Measurements from ENCODE around the gene LNP1. TPM values are rescaled to one million over a fixed set of nuclear protein-coding genes. Genes with fewer than 3 reads are reported as not detected.

LNP1 gene
- total and polyA plus RNA-seq, 4 donors = 1.1 to 4.7 (median 1.5) TPM

DNA sequence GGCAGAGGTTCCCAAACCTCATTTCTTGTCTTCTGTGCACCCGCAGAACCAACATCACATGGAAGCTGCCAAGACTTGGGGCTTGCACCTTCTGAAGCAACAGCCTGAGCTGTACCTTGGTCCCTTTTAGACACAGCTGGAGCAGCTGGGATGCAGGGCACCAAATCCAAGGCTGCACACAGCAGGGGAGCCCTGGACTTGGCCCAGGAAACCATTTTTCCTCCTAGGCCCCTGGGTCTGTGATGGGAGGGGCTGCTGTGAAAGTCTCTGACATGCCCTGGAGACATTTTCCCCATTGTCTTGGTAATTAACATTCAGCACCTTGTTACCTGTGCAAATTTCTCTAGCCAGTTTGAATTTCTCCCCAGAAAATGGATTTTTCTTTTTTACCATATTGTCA is 57.5 kb downstream of the LNP1 start:
- H3K4me1 ChIP-seq (ENCODE audit: control insufficient read depth in 4 of 4, insufficient read depth in 4 of 4, low read length in 3 of 4) = peaks cover 0 to 26% (median 16%) of the 10 kb centered on the region in 4 donors
- no peak for DNase-seq (ENCODE audit: low spot score)
- H3K9me3 ChIP-seq (ENCODE audit: control insufficient read depth in 4 of 4, low read length in 3 of 4) = no peaks in the 10 kb centered on the region
- H3K4me3 ChIP-seq (ENCODE audit: low read depth in 1 of 3, low read length in 3 of 3) = no peak overlapping the region
- 94% methylated on average over 1 of the region's 1 CpG for WGBS
- H3K36me3 ChIP-seq (ENCODE audit: control insufficient read depth in 4 of 4, insufficient read depth in 3 of 4, low read depth in 1 of 4, low read length in 3 of 4) = no peaks in the 10 kb centered on the region
- TF ChIP-seq FOXA1 (IDR thresholded peaks at IDR 0.05) = no peak
- TF ChIP-seq TAF1 (conservative IDR thresholded peaks at IDR 0.05) = no peak
- no peak overlapping the region for H3K27ac ChIP-seq (ENCODE audit: low read depth in 1 of 2, low read length in 2 of 2)
- H3K9ac ChIP-seq (ENCODE audit: low read depth in 1 of 2, low read length in 2 of 2) = no peak overlapping the region
- H3K27me3 ChIP-seq (ENCODE audit: control insufficient read depth in 4 of 4, insufficient read depth in 4 of 4, low read length in 3 of 4) = no peaks in the 10 kb centered on the region

DNA sequence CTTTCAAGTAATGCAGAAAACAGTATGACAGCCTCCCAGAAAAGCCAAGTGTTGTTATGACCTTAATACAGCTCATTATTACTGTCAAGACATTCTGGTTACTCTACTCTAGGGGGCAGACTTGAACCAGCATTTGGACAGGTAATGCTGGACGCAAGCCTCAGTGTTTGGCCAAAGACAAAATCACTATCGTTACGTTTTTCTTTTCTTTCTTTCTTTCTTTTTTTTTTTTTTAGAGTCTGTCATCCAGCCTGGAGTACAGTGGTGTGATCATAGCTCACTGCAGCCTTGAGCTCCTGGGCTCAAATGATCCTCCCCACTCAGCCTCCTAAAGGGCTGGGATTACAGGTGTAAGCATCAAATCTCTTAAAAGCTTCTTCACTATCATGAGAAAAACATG is 61.7 kb downstream of the LNP1 start:
- Histone ChIP-seq H3K4me1 (ENCODE audit: control insufficient read depth in 4 of 4, insufficient read depth in 4 of 4, low read length in 3 of 4) (peaks cover 0 to 13% (median 3%) of the 10 kb centered on the region in 4 donors), H3K36me3 (ENCODE audit: control insufficient read depth in 4 of 4, insufficient read depth in 3 of 4, low read depth in 1 of 4, low read length in 3 of 4) (no peaks in the 10 kb centered on the region), H3K4me3 (ENCODE audit: low read depth in 1 of 3, low read length in 3 of 3) (peak overlapping the region in 1 of 3 donors; percentile 19), H3K27me3 (ENCODE audit: control insufficient read depth in 4 of 4, insufficient read depth in 4 of 4, low read length in 3 of 4) (no peaks in the 10 kb centered on the region), H3K9me3 (ENCODE audit: control insufficient read depth in 4 of 4, low read length in 3 of 4) (peaks cover 0 to 1% (median 0%) of the 10 kb centered on the region in 4 donors), H3K27ac (ENCODE audit: low read depth in 1 of 2, low read length in 2 of 2) (no peak overlapping the region), H3K9ac (ENCODE audit: low read depth in 1 of 2, low read length in 2 of 2) (no peak overlapping the region)
- DNase-seq (ENCODE audit: low spot score) = no peak
- 2% methylated on average over 3 of the region's 3 CpGs for WGBS
- TF ChIP-seq HNF4A (conservative IDR thresholded peaks at IDR 0.05) (peak in 1 of 2 donors; percentile 19), RAD21 (IDR thresholded peaks at IDR 0.05) (peak; percentile 100), RXRA (IDR thresholded peaks at IDR 0.05) (peak in 1 of 2 donors; percentile 32), TAF1 (conservative IDR thresholded peaks at IDR 0.05) (no peak), FOXA2 (IDR thresholded peaks at IDR 0.05) (no peak), EGR1 (IDR thresholded peaks at IDR 0.05; ENCODE audit: low read depth in 2 of 2) (no peak)
- TF ChIP-seq, protein P1, sequence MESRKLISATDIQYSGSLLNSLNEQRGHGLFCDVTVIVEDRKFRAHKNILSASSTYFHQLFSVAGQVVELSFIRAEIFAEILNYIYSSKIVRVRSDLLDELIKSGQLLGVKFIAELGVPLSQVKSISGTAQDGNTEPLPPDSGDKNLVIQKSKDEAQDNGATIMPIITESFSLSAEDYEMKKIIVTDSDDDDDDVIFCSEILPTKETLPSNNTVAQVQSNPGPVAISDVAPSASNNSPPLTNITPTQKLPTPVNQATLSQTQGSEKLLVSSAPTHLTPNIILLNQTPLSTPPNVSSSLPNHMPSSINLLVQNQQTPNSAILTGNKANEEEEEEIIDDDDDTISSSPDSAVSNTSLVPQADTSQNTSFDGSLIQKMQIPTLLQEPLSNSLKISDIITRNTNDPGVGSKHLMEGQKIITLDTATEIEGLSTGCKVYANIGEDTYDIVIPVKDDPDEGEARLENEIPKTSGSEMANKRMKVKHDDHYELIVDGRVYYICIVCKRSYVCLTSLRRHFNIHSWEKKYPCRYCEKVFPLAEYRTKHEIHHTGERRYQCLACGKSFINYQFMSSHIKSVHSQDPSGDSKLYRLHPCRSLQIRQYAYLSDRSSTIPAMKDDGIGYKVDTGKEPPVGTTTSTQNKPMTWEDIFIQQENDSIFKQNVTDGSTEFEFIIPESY (IDR thresholded peaks at IDR 0.05) = no peak
- TF ChIP-seq, protein P2, sequence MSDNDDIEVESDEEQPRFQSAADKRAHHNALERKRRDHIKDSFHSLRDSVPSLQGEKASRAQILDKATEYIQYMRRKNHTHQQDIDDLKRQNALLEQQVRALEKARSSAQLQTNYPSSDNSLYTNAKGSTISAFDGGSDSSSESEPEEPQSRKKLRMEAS (IDR thresholded peaks at IDR 0.05) = no peak
- TF ChIP-seq, protein P3, sequence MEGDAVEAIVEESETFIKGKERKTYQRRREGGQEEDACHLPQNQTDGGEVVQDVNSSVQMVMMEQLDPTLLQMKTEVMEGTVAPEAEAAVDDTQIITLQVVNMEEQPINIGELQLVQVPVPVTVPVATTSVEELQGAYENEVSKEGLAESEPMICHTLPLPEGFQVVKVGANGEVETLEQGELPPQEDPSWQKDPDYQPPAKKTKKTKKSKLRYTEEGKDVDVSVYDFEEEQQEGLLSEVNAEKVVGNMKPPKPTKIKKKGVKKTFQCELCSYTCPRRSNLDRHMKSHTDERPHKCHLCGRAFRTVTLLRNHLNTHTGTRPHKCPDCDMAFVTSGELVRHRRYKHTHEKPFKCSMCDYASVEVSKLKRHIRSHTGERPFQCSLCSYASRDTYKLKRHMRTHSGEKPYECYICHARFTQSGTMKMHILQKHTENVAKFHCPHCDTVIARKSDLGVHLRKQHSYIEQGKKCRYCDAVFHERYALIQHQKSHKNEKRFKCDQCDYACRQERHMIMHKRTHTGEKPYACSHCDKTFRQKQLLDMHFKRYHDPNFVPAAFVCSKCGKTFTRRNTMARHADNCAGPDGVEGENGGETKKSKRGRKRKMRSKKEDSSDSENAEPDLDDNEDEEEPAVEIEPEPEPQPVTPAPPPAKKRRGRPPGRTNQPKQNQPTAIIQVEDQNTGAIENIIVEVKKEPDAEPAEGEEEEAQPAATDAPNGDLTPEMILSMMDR (IDR thresholded peaks at IDR 0.05; ENCODE audit: low read depth, low read length, missing input control) = peak; percentile 83

DNA sequence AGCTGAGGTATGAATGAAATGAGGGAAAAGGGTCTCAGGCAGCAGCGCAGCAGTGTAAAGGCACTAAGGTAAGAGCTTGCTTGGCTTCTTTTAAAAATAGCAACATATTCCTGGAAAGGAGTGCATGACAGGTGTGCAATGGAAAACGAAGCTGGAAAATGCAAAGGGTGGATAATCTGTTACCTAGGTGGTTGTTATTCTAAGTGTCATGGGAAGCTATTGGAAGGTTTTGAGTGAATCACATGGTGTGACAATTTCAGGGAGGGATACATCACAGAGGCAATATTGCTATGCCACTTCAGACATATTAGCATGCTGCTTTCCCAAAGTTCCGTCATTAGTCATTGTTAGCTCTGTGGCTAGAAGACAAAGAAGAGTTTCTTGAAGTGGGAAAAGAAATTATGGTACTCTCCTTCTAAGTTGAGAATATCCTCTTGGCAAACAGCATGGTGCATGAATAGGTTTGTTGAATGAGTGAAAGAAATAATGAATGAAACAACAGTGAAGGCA is 62.4 kb downstream of the LNP1 start:
- H3K27me3 ChIP-seq (ENCODE audit: control insufficient read depth in 4 of 4, insufficient read depth in 4 of 4, low read length in 3 of 4) = no peaks in the 10 kb centered on the region
- no peaks in the 10 kb centered on the region for H3K36me3 ChIP-seq (ENCODE audit: control insufficient read depth in 4 of 4, insufficient read depth in 3 of 4, low read depth in 1 of 4, low read length in 3 of 4)
- no peak overlapping the region for H3K9ac ChIP-seq (ENCODE audit: low read depth in 1 of 2, low read length in 2 of 2)
- peaks cover 0 to 10% (median 3%) of the 10 kb centered on the region in 4 donors for H3K4me1 ChIP-seq (ENCODE audit: control insufficient read depth in 4 of 4, insufficient read depth in 4 of 4, low read length in 3 of 4)
- no peak overlapping the region for H3K4me3 ChIP-seq (ENCODE audit: low read depth in 1 of 3, low read length in 3 of 3)
- TF ChIP-seq EGR1 (IDR thresholded peaks at IDR 0.05; ENCODE audit: low read depth in 2 of 2) (no peak), HNF4A (conservative IDR thresholded peaks at IDR 0.05) (no peak), NR2F2 (IDR thresholded peaks at IDR 0.05) (no peak), TAF1 (conservative IDR thresholded peaks at IDR 0.05) (no peak), RAD21 (IDR thresholded peaks at IDR 0.05) (no peak), HNF4G (IDR thresholded peaks at IDR 0.05) (no peak), FOXA2 (IDR thresholded peaks at IDR 0.05) (no peak)
- TF ChIP-seq, protein P4, sequence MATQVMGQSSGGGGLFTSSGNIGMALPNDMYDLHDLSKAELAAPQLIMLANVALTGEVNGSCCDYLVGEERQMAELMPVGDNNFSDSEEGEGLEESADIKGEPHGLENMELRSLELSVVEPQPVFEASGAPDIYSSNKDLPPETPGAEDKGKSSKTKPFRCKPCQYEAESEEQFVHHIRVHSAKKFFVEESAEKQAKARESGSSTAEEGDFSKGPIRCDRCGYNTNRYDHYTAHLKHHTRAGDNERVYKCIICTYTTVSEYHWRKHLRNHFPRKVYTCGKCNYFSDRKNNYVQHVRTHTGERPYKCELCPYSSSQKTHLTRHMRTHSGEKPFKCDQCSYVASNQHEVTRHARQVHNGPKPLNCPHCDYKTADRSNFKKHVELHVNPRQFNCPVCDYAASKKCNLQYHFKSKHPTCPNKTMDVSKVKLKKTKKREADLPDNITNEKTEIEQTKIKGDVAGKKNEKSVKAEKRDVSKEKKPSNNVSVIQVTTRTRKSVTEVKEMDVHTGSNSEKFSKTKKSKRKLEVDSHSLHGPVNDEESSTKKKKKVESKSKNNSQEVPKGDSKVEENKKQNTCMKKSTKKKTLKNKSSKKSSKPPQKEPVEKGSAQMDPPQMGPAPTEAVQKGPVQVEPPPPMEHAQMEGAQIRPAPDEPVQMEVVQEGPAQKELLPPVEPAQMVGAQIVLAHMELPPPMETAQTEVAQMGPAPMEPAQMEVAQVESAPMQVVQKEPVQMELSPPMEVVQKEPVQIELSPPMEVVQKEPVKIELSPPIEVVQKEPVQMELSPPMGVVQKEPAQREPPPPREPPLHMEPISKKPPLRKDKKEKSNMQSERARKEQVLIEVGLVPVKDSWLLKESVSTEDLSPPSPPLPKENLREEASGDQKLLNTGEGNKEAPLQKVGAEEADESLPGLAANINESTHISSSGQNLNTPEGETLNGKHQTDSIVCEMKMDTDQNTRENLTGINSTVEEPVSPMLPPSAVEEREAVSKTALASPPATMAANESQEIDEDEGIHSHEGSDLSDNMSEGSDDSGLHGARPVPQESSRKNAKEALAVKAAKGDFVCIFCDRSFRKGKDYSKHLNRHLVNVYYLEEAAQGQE (IDR thresholded peaks at IDR 0.05) = no peak
- TF ChIP-seq, protein P3 (IDR thresholded peaks at IDR 0.05; ENCODE audit: low read depth, low read length, missing input control) = no peak
- peaks cover 0 to 2% (median 0%) of the 10 kb centered on the region in 4 donors for H3K9me3 ChIP-seq (ENCODE audit: control insufficient read depth in 4 of 4, low read length in 3 of 4)
- WGBS = 80% methylated on average over 3 of the region's 3 CpGs
- no peak for DNase-seq (ENCODE audit: low spot score)
- no peak overlapping the region for H3K27ac ChIP-seq (ENCODE audit: low read depth in 1 of 2, low read length in 2 of 2)
